GM12878 (cell line): ENCODE results near the gene SIGMAR1. TPM values are rescaled to one million over a fixed set of nuclear protein-coding genes. Genes with fewer than 3 reads are reported as not detected.

Experiments used
- ATAC-seq: fragments of 200-7000 bp; cut with Tn5 transposase; 3 replicates; pipeline ENCODE4 v1.9.1; 2020; ENCODE audit warnings: mild to moderate bottlenecking, moderate library complexity
- BruUV-seq: library from RNA; stranded (reverse); fragments of 400-500 nt; replicated peaks from 2 replicates; lab custom pipeline; 2021; lab: Mats Ljungman, UMichigan
- CTCF ChIA-PET: fragments of 300-600 bp; sonication (Branson Sonifier 250); formaldehyde crosslinking; extraction: SDS; loops from one replicate; lab custom pipeline; 2021; ENCODE audit warnings: inconsistent platforms; lab: Yijun Ruan, JAX
- POLR2A ChIA-PET: fragments of 350-600 bp; formaldehyde crosslinking; extraction: SDS; loops from one replicate; lab custom pipeline; 2021; ENCODE audit warnings: inconsistent platforms; lab: Charles Lee
- RAD21 ChIA-PET: fragments of 300-600 bp; sonication (Branson Sonifier 250); formaldehyde crosslinking; loops from one replicate; lab custom pipeline; 2023; ENCODE audit warnings: antibody characterized with exemption; ENCODE audit not compliant: unreplicated experiment; lab: Charles Lee
- SMC1A ChIA-PET: fragments of 300-600 bp; sonication (Branson Sonifier 250); formaldehyde crosslinking; loops from one replicate; lab custom pipeline; 2023; ENCODE audit not compliant: unreplicated experiment, uncharacterized antibody; lab: Charles Lee
- DNase-seq: peaks from one replicate; pipeline ENCODE4 v3.0.0-alpha.2; 2011; ENCODE audit warnings: low read depth, low spot score
- FAIRE-seq: peaks from 3 replicates; lab custom pipeline; 2011; peaks lifted over from hg19 to GRCh38; lab: Jason Lieb, UNC
- H2AFZ ChIP-seq: 2 replicates; pipeline ENCODE4 v1.6.0; 2011; ENCODE audit warnings: low read depth, low read length, control low read depth; ENCODE audit not compliant: control insufficient read depth
- H3K27ac ChIP-seq: 2 replicates; pipeline ENCODE4 v1.5.1; 2011; ENCODE audit warnings: control low read depth; ENCODE audit not compliant: control insufficient read depth, insufficient read depth
- H3K27me3 ChIP-seq, 2 experiments: replicated peaks in 1 of 2; 2 replicates each; pipeline versions ENCODE4 v1.6.0 to v1.6.1; 2011; ENCODE audit warnings: low read length in 1 of 2; ENCODE audit not compliant: control insufficient read depth in 2 of 2, insufficient read depth in 2 of 2
- H3K36me3 ChIP-seq, 2 experiments: 2 replicates each; pipeline ENCODE4 v1.5.1; 2011; ENCODE audit warnings: low read length in 1 of 2; ENCODE audit not compliant: control insufficient read depth in 2 of 2, insufficient read depth in 2 of 2
- H3K4me1 ChIP-seq: 2 replicates; pipeline ENCODE4 v1.6.1; 2011; ENCODE audit warnings: mild to moderate bottlenecking, low read length, moderate library complexity, mixed read lengths; ENCODE audit not compliant: control insufficient read depth, insufficient read depth
- H3K4me2 ChIP-seq: 2 replicates; pipeline ENCODE4 v1.6.0; 2011; ENCODE audit warnings: control low read depth; ENCODE audit not compliant: control insufficient read depth, insufficient read depth
- H3K4me3 ChIP-seq: fragments of 200-600 bp; sonication (generic); 2 replicates; pipeline ENCODE4 v1.5.1; 2016
- H3K79me2 ChIP-seq: 2 replicates; pipeline ENCODE4 v1.6.0; 2011; ENCODE audit warnings: low read length; ENCODE audit not compliant: control insufficient read depth, insufficient read depth
- H3K9ac ChIP-seq: 2 replicates; pipeline ENCODE4 v1.8.0; 2011; ENCODE audit warnings: low read length, control low read depth, mixed read lengths; ENCODE audit not compliant: control insufficient read depth, insufficient read depth
- H3K9me3 ChIP-seq: replicated peaks from 3 replicates; pipeline ENCODE4 v1.5.1; 2011; ENCODE audit warnings: mild to moderate bottlenecking, low read length; ENCODE audit not compliant: control insufficient read depth, insufficient read depth
- H4K20me1 ChIP-seq: 2 replicates; pipeline ENCODE4 v1.6.0; 2011; ENCODE audit not compliant: control insufficient read depth, insufficient read depth
- HSF1 ChIP-seq: fragments of 150-350 bp; IDR thresholded peaks from 2 replicates; pipeline ENCODE4 v1.6.1; 2014; ENCODE audit warnings: mild to moderate bottlenecking, low read depth, low read length
- KDM1A ChIP-seq: fragments of 200-600 bp; sonication (generic); IDR thresholded peaks from 2 replicates; pipeline ENCODE4 v1.6.1; 2016; ENCODE audit warnings: borderline replicate concordance
- PRDM15 ChIP-seq: fragments of 450-650 bp; formaldehyde crosslinking; IDR thresholded peaks from 2 replicates; pipeline ENCODE4 v1.4.0; 2020; ENCODE audit warnings: mild to moderate bottlenecking, moderate library complexity
- SMAD1 ChIP-seq: fragments of 450-650 bp; IDR thresholded peaks from 2 replicates; pipeline ENCODE4 v1.6.1; 2018; ENCODE audit warnings: mild to moderate bottlenecking, low read depth; ENCODE audit not compliant: partially characterized antibody
- SP1 ChIP-seq: IDR thresholded peaks from one replicate; pipeline ENCODE4 v1.6.1; 2011; ENCODE audit warnings: low read depth, low read length
- TBL1XR1 ChIP-seq: IDR thresholded peaks from 2 replicates; pipeline ENCODE4 v1.6.1; 2012; ENCODE audit warnings: low read depth, low read length, improper control_type of control experiment
- WGBS: methylation state at CpG from one replicate; pipeline ENCODE4 v1.1.6; 2016; ENCODE audit warnings: low lambda C conversion rate; ENCODE audit not compliant: insufficient replicate concordance, insufficient coverage; ENCODE audit errors: missing lambda C conversion rate; 5-methylcytosine and 5-hydroxymethylcytosine counted together
- in situ Hi-C: fragments of 300-500 bp; cut with MboI; formaldehyde crosslinking; loops from 9 replicates; pipeline ENCODE4 v1.14.3; 2018; ENCODE audit warnings: mixed read lengths
- intact Hi-C: fragments of 100-400 bp; cut with micrococcal nuclease; formaldehyde crosslinking; loops from one replicate; pipeline ENCODE4 v1.14.2; 2022; ENCODE audit not compliant: unreplicated experiment
- polyA plus RNA-seq, 11 experiments: library from polyadenylated mRNA; depleted of rRNA in 4 of 11; unstranded in 6 of 11; stranded (reverse) in 5 of 11; fragments of >200 nt; fragmentation: Nextera tagmentation in 4 of 11; fragmentation: Illumina TruSeq in 1 of 11; extraction: Ambion mirVana in 4 of 11; extraction: Trizol in 1 of 11; gene quantifications; 1 replicate in 1 of 11; 2 replicates in 10 of 11; pipeline versions ENCODE4 v1.2.1 to v1.2.3, GENCODE V29; 2011 to 2016; ENCODE audit warnings: inconsistent platforms in 2 of 11, missing spikeins in 2 of 11, low read depth in 1 of 11
- total RNA-seq, 4 experiments: library from RNA; depleted of rRNA in 3 of 4; stranded (reverse); fragments of >200 nt in 3 of 4; fragmentation: Illumina TruSeq in 1 of 4; extraction: Trizol in 1 of 4; gene quantifications; 2 replicates each; pipeline versions ENCODE4 v1.2.1 to v1.2.3, GENCODE V29; 2013 to 2021

SIGMAR1 gene
- total and polyA plus RNA-seq, 10 of the 15 experiments (the other 5 are each of a cell fraction or from before 2014, with no cell fraction given): 7.1 to 133 (median 69.5) TPM

- H3K9ac ChIP-seq: no peak overlapping the region
These were observed 22.5 kb downstream of the SIGMAR1 start for GRCh38 chr9:34615132-34615531.

More at GRCh38 chr9:34615132-34615531, 22.5 kb downstream of the SIGMAR1 start:
- 86% methylated on average over 2 of the region's 2 CpGs for WGBS
- Histone ChIP-seq H3K4me3 (no peak overlapping the region), H3K27ac (no peak overlapping the region), H4K20me1 (no peaks in the 10 kb centered on the region), H3K27me3 (no peaks in the 10 kb centered on the region), H3K4me1 (peaks cover 11% of the 10 kb centered on the region), H3K9me3 (no peaks in the 10 kb centered on the region; the same call in 2 of the 3 replicates), H2AFZ (no peak overlapping the region), H3K79me2 (peaks cover 8% of the 10 kb centered on the region), H3K4me2 (no peak overlapping the region), H3K36me3 (peaks cover 4% of the 10 kb centered on the region in 2 experiments; a peak in 2 of 4 replicates)
- intact Hi-C loops: loop anchor here (2.0 kb wide), 1 partner anchor 86 kb away; no protein-coding TSS in a partner anchor
- FAIRE-seq (no peak), DNase-seq (no peak), ATAC-seq (no peak)
- no TSS peak for BruUV-seq
- in situ Hi-C loops: no loop called here
- TF ChIP-seq HSF1: no peak
- no peak for TF ChIP-seq TBL1XR1
- TF ChIP-seq KDM1A: no peak
- TF ChIP-seq SMAD1: no peak
- TF ChIP-seq SP1: no peak
- no peak for TF ChIP-seq PRDM15 (CRISPR knock-in tag)
- RAD21 ChIA-PET: no interaction called here
- POLR2A ChIA-PET: interaction anchor here (0.7 kb wide), 1 partner anchor 323 kb away, joined by 3 read pairs; no protein-coding TSS in a partner anchor
- SMC1A ChIA-PET: interaction anchor here (1.3 to 1.5 kb wide), 2 partner anchors 20 to 22 kb away, joined by 5 read pairs; partner anchors contain the start of gene SIGMAR1
- CTCF ChIA-PET: interaction anchor here (0.7 to 5.6 kb wide), 5 partner anchors 10 to 369 kb away, joined by 3 to 118 read pairs (median 6); partner anchors contain the start of genes GALT and SIGMAR1
